ENCODE results near the gene TMEM132A. TPM values are rescaled to one million over a fixed set of nuclear protein-coding genes. Genes with fewer than 3 reads are reported as not detected.
A peak's percentile ranks its signal among the peaks of the same experiment; 100 is the strongest.
"Not testable (repeated sequence)": the region's sequence is repeated elsewhere in the genome, so short reads cannot be mapped to it uniquely, and the experiment has no call there.

TMEM132A gene
- total RNA-seq, 2 experiments from 2014 or later, result 1.2 to 2.3 TPM

GRCh38 chr11:60908803-60909202 is 15.5 kb upstream of the TMEM132A start:
- Mint-ChIP-seq H3K27me3 (ENCODE audit: low read depth) (no peaks in the 10 kb centered on the region), H3K9me3 (peaks cover 2% of the 10 kb centered on the region), H3K36me3 (ENCODE audit: low read depth) (peaks cover 9% of the 10 kb centered on the region), H3K27ac (no peak overlapping the region), H3K4me1 (ENCODE audit: low read depth) (peaks cover 57% of the 10 kb centered on the region), H3K4me3 (no peak overlapping the region)
- CTCF ChIA-PET, result interaction anchor here (1.2 kb wide), 1 partner anchor 77 kb away, joined by 3 read pairs; no protein-coding TSS in a partner anchor
- intact Hi-C loops (cut with micrococcal nuclease), result loop anchor here (5.0 kb wide), 1 partner anchor 1292 kb away; the partner anchor contains the start of gene OSBP
- DNase-seq, result no peak

GRCh38 chr11:60909680-60910280 is 14.5 kb upstream of the TMEM132A start:
- H3K9me3 Mint-ChIP-seq; DNase-seq; H3K36me3 Mint-ChIP-seq (ENCODE audit: low read depth); H3K4me3 Mint-ChIP-seq; H3K27ac Mint-ChIP-seq; H3K27me3 Mint-ChIP-seq (ENCODE audit: low read depth): not testable (repeated sequence)
- peaks cover 47% of the 10 kb centered on the region for H3K4me1 Mint-ChIP-seq (ENCODE audit: low read depth)
- intact Hi-C loops (cut with micrococcal nuclease), result loop anchor here (5.0 kb wide), 1 partner anchor 1292 kb away; the partner anchor contains the start of gene OSBP
- CTCF ChIA-PET, result interaction anchor here (1.2 kb wide), 1 partner anchor 78 kb away, joined by 3 read pairs; no protein-coding TSS in a partner anchor

GRCh38 chr11:60910281-60910687 is 14.0 kb upstream of the TMEM132A start:
- H3K9me3 Mint-ChIP-seq, result peaks cover 2% of the 10 kb centered on the region
- intact Hi-C loops (cut with micrococcal nuclease), result no loop called here
- H3K4me1 Mint-ChIP-seq (ENCODE audit: low read depth), result peaks cover 45% of the 10 kb centered on the region
- no peak for DNase-seq
- no peaks in the 10 kb centered on the region for H3K27me3 Mint-ChIP-seq (ENCODE audit: low read depth)
- H3K27ac Mint-ChIP-seq, result no peak overlapping the region
- CTCF ChIA-PET, result interaction anchor here (0.7 kb wide), 1 partner anchor 412 kb away, joined by 3 read pairs; no protein-coding TSS in a partner anchor
- H3K36me3 Mint-ChIP-seq (ENCODE audit: low read depth), result peaks cover 4% of the 10 kb centered on the region
- no peak overlapping the region for H3K4me3 Mint-ChIP-seq

- CTCF ChIA-PET, result interaction anchor here (0.7 to 9.4 kb wide), 3 partner anchors 8 to 411 kb away, joined by 3 to 82 read pairs (median 6); partner anchors contain the start of gene PRPF19
- Mint-ChIP-seq H3K9me3 (peaks cover 2% of the 10 kb centered on the region), H3K27me3 (ENCODE audit: low read depth) (no peaks in the 10 kb centered on the region), H3K27ac (no peak overlapping the region), H3K4me3 (no peak overlapping the region), H3K4me1 (ENCODE audit: low read depth) (peaks cover 47% of the 10 kb centered on the region), H3K36me3 (ENCODE audit: low read depth) (peaks cover 4% of the 10 kb centered on the region)
- intact Hi-C loops (cut with micrococcal nuclease), result no loop called here
- DNase-seq, result no peak
Measured at GRCh38 chr11:60910711-60911380, 13.4 kb upstream of the TMEM132A start.

- H3K27ac Mint-ChIP-seq, result peak overlapping the region; percentile 89
- DNase-seq, result peak; percentile 69
- H3K4me3 Mint-ChIP-seq, result peak overlapping the region; percentile 42
- no peaks in the 10 kb centered on the region for H3K27me3 Mint-ChIP-seq (ENCODE audit: low read depth)
- peaks cover 9% of the 10 kb centered on the region for H3K36me3 Mint-ChIP-seq (ENCODE audit: low read depth)
- intact Hi-C loops (cut with micrococcal nuclease), result no loop called here
- peaks cover 52% of the 10 kb centered on the region for H3K4me1 Mint-ChIP-seq (ENCODE audit: low read depth)
- CTCF ChIA-PET, result interaction anchor here (0.6 to 9.4 kb wide), 6 partner anchors 10 to 275 kb away, joined by 3 to 82 read pairs (median 7); partner anchors contain the start of gene PRPF19
- H3K9me3 Mint-ChIP-seq, result peaks cover 2% of the 10 kb centered on the region
Measured at GRCh38 chr11:60912223-60912850, 11.9 kb upstream of the TMEM132A start.

GRCh38 chr11:60912851-60913528 is 11.3 kb upstream of the TMEM132A start:
- Mint-ChIP-seq H3K4me3 (peak overlapping the region; percentile 94), H3K4me1 (ENCODE audit: low read depth) (peaks cover 52% of the 10 kb centered on the region), H3K36me3 (ENCODE audit: low read depth) (peaks cover 10% of the 10 kb centered on the region), H3K9me3 (peaks cover 2% of the 10 kb centered on the region), H3K27ac (peak overlapping the region; percentile 95), H3K27me3 (ENCODE audit: low read depth) (no peaks in the 10 kb centered on the region)
- no peak for DNase-seq
- CTCF ChIA-PET, result interaction anchor here (0.6 to 9.4 kb wide), 6 partner anchors 10 to 275 kb away, joined by 3 to 82 read pairs (median 7); partner anchors contain the start of genes PRPF19 and TMEM132A
- intact Hi-C loops (cut with micrococcal nuclease), result loop anchor here (1.0 kb wide), 1 partner anchor 248 kb away; the partner anchor contains the start of gene VPS37C

- Mint-ChIP-seq H3K4me1 (ENCODE audit: low read depth) (peaks cover 62% of the 10 kb centered on the region), H3K27me3 (ENCODE audit: low read depth) (no peaks in the 10 kb centered on the region), H3K36me3 (ENCODE audit: low read depth) (peaks cover 10% of the 10 kb centered on the region), H3K27ac (peak within 1 kb of the TSS; percentile 95), H3K9me3 (peaks cover 2% of the 10 kb centered on the region), H3K4me3 (peak within 1 kb of the TSS; percentile 94)
- intact Hi-C loops (cut with micrococcal nuclease), result loop anchor here (1.0 to 2.0 kb wide), 6 partner anchors 39 to 419 kb away; partner anchors contain the start of genes CD5, DDB1, SLC15A3 and TKFC
- CTCF ChIA-PET, result interaction anchor here (0.6 to 9.4 kb wide), 7 partner anchors 10 to 274 kb away, joined by 3 to 82 read pairs (median 10); partner anchors contain the start of genes PRPF19 and TMEM132A
- peak; percentile 89 for DNase-seq
Measured at GRCh38 chr11:60913793-60914632, 10.2 kb upstream of the TMEM132A start, which contains the start of gene TMEM109. TSS of gene TMEM109 (plus strand) at chr11:60914158. CDS start at chr11:60919694, 5,536 bp downstream.

- H3K4me1 Mint-ChIP-seq (ENCODE audit: low read depth), result peaks cover 69% of the 10 kb centered on the region
- peak overlapping the region; percentile 94 for H3K4me3 Mint-ChIP-seq
- H3K27me3 Mint-ChIP-seq (ENCODE audit: low read depth), result no peaks in the 10 kb centered on the region
- H3K27ac Mint-ChIP-seq, result peak overlapping the region; percentile 79
- H3K9me3 Mint-ChIP-seq, result no peaks in the 10 kb centered on the region
- H3K36me3 Mint-ChIP-seq (ENCODE audit: low read depth), result peaks cover 16% of the 10 kb centered on the region
- intact Hi-C loops (cut with micrococcal nuclease), result loop anchor here (1.0 to 2.0 kb wide), 12 partner anchors 8 to 418 kb away; partner anchors contain the start of genes CD5, DDB1, PRPF19 and SLC15A3
- CTCF ChIA-PET, result interaction anchor here (0.6 to 9.4 kb wide), 17 partner anchors 9 to 532 kb away, joined by 3 to 82 read pairs (median 4); partner anchors contain the start of genes PRPF19 and TMEM132A
- DNase-seq, result peak; percentile 46
Measured at GRCh38 chr11:60914633-60915247, 9.5 kb upstream of the TMEM132A start.

- CTCF ChIA-PET, result interaction anchor here (0.6 to 9.4 kb wide), 18 partner anchors 9 to 531 kb away, joined by 3 to 82 read pairs (median 4); partner anchors contain the start of genes PRPF19 and TMEM132A
- peaks cover 20% of the 10 kb centered on the region for H3K36me3 Mint-ChIP-seq (ENCODE audit: low read depth)
- H3K4me3 Mint-ChIP-seq, result peak overlapping the region; percentile 94
- intact Hi-C loops (cut with micrococcal nuclease), result loop anchor here (1.0 to 2.0 kb wide), 12 partner anchors 9 to 417 kb away; partner anchors contain the start of genes CD5, DDB1, PRPF19 and SLC15A3
- DNase-seq, result peak; percentile 88
- peaks cover 70% of the 10 kb centered on the region for H3K4me1 Mint-ChIP-seq (ENCODE audit: low read depth)
- no peaks in the 10 kb centered on the region for H3K9me3 Mint-ChIP-seq
- H3K27me3 Mint-ChIP-seq (ENCODE audit: low read depth), result no peaks in the 10 kb centered on the region
- peak overlapping the region; percentile 79 for H3K27ac Mint-ChIP-seq
Measured at GRCh38 chr11:60915248-60915914, 8.9 kb upstream of the TMEM132A start.

GRCh38 chr11:60916669-60917206 is 7.5 kb upstream of the TMEM132A start:
- peaks cover 32% of the 10 kb centered on the region for H3K36me3 Mint-ChIP-seq (ENCODE audit: low read depth)
- CTCF ChIA-PET, result interaction anchor here (1.3 to 9.4 kb wide), 2 partner anchors 14 to 86 kb away, joined by 6 to 82 read pairs; partner anchors contain the start of gene PRPF19

More at GRCh38 chr11:60916669-60917206, 7.5 kb upstream of the TMEM132A start:
- no peak overlapping the region for H3K27ac Mint-ChIP-seq
- no peaks in the 10 kb centered on the region for H3K27me3 Mint-ChIP-seq (ENCODE audit: low read depth)
- H3K4me1 Mint-ChIP-seq (ENCODE audit: low read depth), result peaks cover 57% of the 10 kb centered on the region
- intact Hi-C loops (cut with micrococcal nuclease), result no loop called here
- H3K4me3 Mint-ChIP-seq, result no peak overlapping the region
- no peaks in the 10 kb centered on the region for H3K9me3 Mint-ChIP-seq
- no peak for DNase-seq

Data from activated naive CD4-positive, alpha-beta T cell treated with anti-CD3 and anti-CD28 coated beads for 36 hours (primary cell).